Keratinocyte (primary cell): ENCODE measurements around the gene ATF6. TPM values are rescaled to one million over a fixed set of nuclear protein-coding genes. Genes with fewer than 3 reads are reported as not detected.

Experiments used
- DNase-seq: peaks from one replicate; pipeline ENCODE4 v3.0.0-alpha.2; 2011; ENCODE audit warnings: low read depth, missing footprints, low spot score
- FAIRE-seq: peaks from 2 replicates; lab custom pipeline; 2011; peaks lifted over from hg19 to GRCh38; lab: Jason Lieb, UNC
- H2AFZ ChIP-seq: 2 replicates; pipeline ENCODE4 v1.6.0; 2012; ENCODE audit warnings: low read length, control low read depth, inconsistent platforms; ENCODE audit not compliant: control insufficient read depth
- H3K27ac ChIP-seq: 2 replicates; pipeline ENCODE4 v1.5.1; 2011; ENCODE audit warnings: low read length; ENCODE audit not compliant: control insufficient read depth, insufficient read depth
- H3K27me3 ChIP-seq: 3 replicates; pipeline ENCODE4 v1.6.0; 2011; ENCODE audit warnings: low read length; ENCODE audit not compliant: control insufficient read depth, insufficient read depth; ENCODE audit errors: extremely low read depth
- H3K36me3 ChIP-seq, 2 experiments: 2 replicates in 1 of 2; 3 replicates in 1 of 2; pipeline ENCODE4 v1.5.1; 2011; ENCODE audit warnings: low read length in 2 of 2, mild to moderate bottlenecking in 1 of 2; ENCODE audit not compliant: control insufficient read depth in 2 of 2, insufficient read depth in 2 of 2; ENCODE audit errors: extremely low read depth in 1 of 2
- H3K4me1 ChIP-seq: 3 replicates; pipeline ENCODE4 v1.5.1; 2011; ENCODE audit warnings: low read length; ENCODE audit not compliant: control insufficient read depth, insufficient read depth; ENCODE audit errors: extremely low read depth
- H3K4me2 ChIP-seq: 3 replicates; pipeline ENCODE4 v1.6.0; 2011; ENCODE audit warnings: low read depth, low read length; ENCODE audit not compliant: control insufficient read depth, insufficient read depth; ENCODE audit errors: extremely low read depth
- H3K4me3 ChIP-seq, 3 experiments: fragments of 200-600 bp in 1 of 3; sonication (generic) in 1 of 3; 2 replicates in 2 of 3; 3 replicates in 1 of 3; pipeline ENCODE4 v1.5.1; 2011 to 2016; ENCODE audit warnings: low read length in 3 of 3, mild to moderate bottlenecking in 3 of 3, control low read depth in 2 of 3, inconsistent platforms in 1 of 3, low read depth in 1 of 3, mixed read lengths in 1 of 3, mixed run types in 1 of 3, moderate library complexity in 1 of 3; ENCODE audit not compliant: control insufficient read depth in 2 of 3, insufficient read depth in 2 of 3; ENCODE audit errors: extremely low read depth in 1 of 3
- H3K79me2 ChIP-seq: 2 replicates; pipeline ENCODE4 v1.6.0; 2012; ENCODE audit warnings: low read length; ENCODE audit not compliant: control insufficient read depth, insufficient read depth
- H3K9ac ChIP-seq: 3 replicates; pipeline ENCODE4 v1.6.0; 2011; ENCODE audit warnings: low read length; ENCODE audit not compliant: control insufficient read depth, insufficient read depth; ENCODE audit errors: extremely low read depth
- H3K9me1 ChIP-seq: 3 replicates; pipeline ENCODE4 v1.6.0; 2011; ENCODE audit warnings: low read length; ENCODE audit not compliant: control insufficient read depth, insufficient read depth; ENCODE audit errors: extremely low read depth
- H3K9me3 ChIP-seq: 2 replicates; pipeline ENCODE4 v1.5.1; 2012; ENCODE audit warnings: low read depth, low read length; ENCODE audit not compliant: control insufficient read depth
- H4K20me1 ChIP-seq: 3 replicates; pipeline ENCODE4 v1.6.0; 2011; ENCODE audit warnings: low read length; ENCODE audit not compliant: control insufficient read depth, insufficient read depth; ENCODE audit errors: extremely low read depth
- EZH2 ChIP-seq: IDR thresholded peaks from one replicate; pipeline ENCODE4 v1.6.1; 2012; ENCODE audit warnings: inconsistent platforms, mild to moderate bottlenecking, low read length, moderate library complexity
- dilution Hi-C: fragments of 300-500 bp; cut with MboI; formaldehyde crosslinking; loops from one replicate; pipeline ENCODE4 v1.7.0; 2020; ENCODE audit warnings: low sequenced_read_pairs; ENCODE audit not compliant: extremely low pct_ligation_motif_present
- polyA plus RNA-seq, 5 experiments: library from polyadenylated mRNA; depleted of rRNA in 3 of 5; stranded (reverse) in 3 of 5; stranded (forward) in 1 of 5; unstranded in 1 of 5; fragments of >200 nt; gene quantifications; 1 replicate in 1 of 5; 2 replicates in 3 of 5; 3 replicates in 1 of 5; pipeline versions ENCODE4 v1.2.1 to v1.2.3, GENCODE V29; 2011 to 2012; ENCODE audit warnings: missing spikeins in 2 of 5, low read depth in 1 of 5, low replicate concordance in 1 of 5
- TF ChIP-seq, protein P1 (sequence below), 3 experiments: IDR thresholded peaks in 1 of 3; conservative IDR thresholded peaks in 1 of 3; optimal IDR thresholded peaks in 1 of 3; 2 replicates in 2 of 3; 3 replicates in 1 of 3; pipeline versions ENCODE3 to v1.5.1; 2011; ENCODE audit warnings: low read length in 3 of 3, mild to moderate bottlenecking in 3 of 3, moderate library complexity in 2 of 3, control low read depth in 1 of 3, inconsistent platforms in 1 of 3; ENCODE audit not compliant: insufficient read depth in 2 of 3; ENCODE audit errors: extremely low read depth in 1 of 3

Gene ATF6
- polyA plus RNA-seq, 1 donor (not counting 4 experiments of a cell fraction or from before 2014, with no cell fraction given), result 19.7 TPM

DNA sequence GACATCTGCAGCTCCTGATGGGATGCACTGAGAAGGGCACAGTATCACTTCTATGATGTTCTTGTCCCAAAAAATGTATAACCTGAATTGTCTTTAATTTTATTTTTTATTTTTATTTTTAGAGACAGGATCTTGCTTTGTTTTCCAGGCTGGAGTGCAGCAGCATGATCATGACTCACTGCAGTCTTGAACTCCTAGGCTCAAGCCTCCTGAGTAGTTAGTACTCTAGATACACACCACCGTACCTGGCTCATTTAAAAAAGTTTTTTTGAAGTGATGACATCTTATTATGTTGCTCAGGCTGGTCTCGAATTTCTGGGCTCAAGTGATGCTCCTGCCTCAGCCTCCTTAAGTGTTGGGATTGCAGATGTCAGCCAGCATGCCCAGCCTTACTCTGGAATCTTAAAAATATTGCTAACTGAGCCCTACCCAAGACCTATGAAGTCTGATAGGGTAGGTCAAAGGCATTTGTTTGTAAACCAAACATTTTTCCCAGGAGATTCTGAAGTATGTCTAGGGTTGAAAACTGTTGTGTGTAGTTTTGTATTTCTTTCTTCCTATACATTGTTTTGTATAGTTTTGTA is 68.9 kb downstream of the ATF6 start:
- TF ChIP-seq, protein P1, sequence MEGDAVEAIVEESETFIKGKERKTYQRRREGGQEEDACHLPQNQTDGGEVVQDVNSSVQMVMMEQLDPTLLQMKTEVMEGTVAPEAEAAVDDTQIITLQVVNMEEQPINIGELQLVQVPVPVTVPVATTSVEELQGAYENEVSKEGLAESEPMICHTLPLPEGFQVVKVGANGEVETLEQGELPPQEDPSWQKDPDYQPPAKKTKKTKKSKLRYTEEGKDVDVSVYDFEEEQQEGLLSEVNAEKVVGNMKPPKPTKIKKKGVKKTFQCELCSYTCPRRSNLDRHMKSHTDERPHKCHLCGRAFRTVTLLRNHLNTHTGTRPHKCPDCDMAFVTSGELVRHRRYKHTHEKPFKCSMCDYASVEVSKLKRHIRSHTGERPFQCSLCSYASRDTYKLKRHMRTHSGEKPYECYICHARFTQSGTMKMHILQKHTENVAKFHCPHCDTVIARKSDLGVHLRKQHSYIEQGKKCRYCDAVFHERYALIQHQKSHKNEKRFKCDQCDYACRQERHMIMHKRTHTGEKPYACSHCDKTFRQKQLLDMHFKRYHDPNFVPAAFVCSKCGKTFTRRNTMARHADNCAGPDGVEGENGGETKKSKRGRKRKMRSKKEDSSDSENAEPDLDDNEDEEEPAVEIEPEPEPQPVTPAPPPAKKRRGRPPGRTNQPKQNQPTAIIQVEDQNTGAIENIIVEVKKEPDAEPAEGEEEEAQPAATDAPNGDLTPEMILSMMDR (optimal IDR thresholded peaks at IDR 0.05 in 1 of 3, IDR thresholded peaks at IDR 0.05 in 1 of 3, conservative IDR thresholded peaks at IDR 0.05 in 1 of 3; ENCODE audit: extremely low read depth in 1 of 3, insufficient read depth in 2 of 3, low read length in 3 of 3), result no peak
- no peak for TF ChIP-seq EZH2
- H3K9ac ChIP-seq, result no peak overlapping the region
- no peak overlapping the region for H2AFZ ChIP-seq
- no peaks in the 10 kb centered on the region for H3K9me1 ChIP-seq
- dilution Hi-C loops, result no loop called here
- no peak overlapping the region for H3K4me3 ChIP-seq
- no peaks in the 10 kb centered on the region for H3K4me1 ChIP-seq
- H3K4me2 ChIP-seq, result no peak overlapping the region
- DNase-seq (no peak), FAIRE-seq (no peak)
- no peaks in the 10 kb centered on the region for H3K36me3 ChIP-seq
- no peaks in the 10 kb centered on the region for H3K79me2 ChIP-seq
- H3K27me3 ChIP-seq, result no peaks in the 10 kb centered on the region
- no peak overlapping the region for H3K27ac ChIP-seq
- no peaks in the 10 kb centered on the region for H4K20me1 ChIP-seq
- H3K9me3 ChIP-seq, result no peaks in the 10 kb centered on the region

DNA sequence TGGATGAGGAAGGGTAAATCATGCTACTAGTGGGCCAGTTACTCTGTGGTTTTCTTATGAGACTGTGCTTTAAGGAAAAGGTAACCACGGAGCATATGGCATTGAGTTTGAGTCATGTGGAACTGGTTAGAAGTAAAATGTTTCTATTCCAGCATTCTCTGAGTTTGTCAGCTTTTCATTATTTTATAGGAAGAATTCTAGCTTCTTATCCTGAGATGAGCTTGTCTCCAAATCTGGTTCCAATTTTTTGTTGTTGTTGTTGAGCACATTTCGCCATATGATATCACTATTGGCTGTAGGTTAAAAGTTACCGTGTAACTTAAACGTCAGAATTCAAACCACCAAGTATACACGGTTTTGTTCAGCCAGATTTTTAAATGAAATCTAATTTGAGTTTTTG is 69.9 kb downstream of the ATF6 start:
- TF ChIP-seq, protein P1 (optimal IDR thresholded peaks at IDR 0.05 in 1 of 3, IDR thresholded peaks at IDR 0.05 in 1 of 3, conservative IDR thresholded peaks at IDR 0.05 in 1 of 3; ENCODE audit: extremely low read depth in 1 of 3, insufficient read depth in 2 of 3, low read length in 3 of 3), result no peak
- no peak for TF ChIP-seq EZH2
- Histone ChIP-seq H3K27me3 (no peaks in the 10 kb centered on the region), H4K20me1 (no peaks in the 10 kb centered on the region), H3K27ac (no peak overlapping the region), H3K9me3 (no peaks in the 10 kb centered on the region), H3K4me3 (no peak overlapping the region), H3K36me3 (no peaks in the 10 kb centered on the region), H3K9ac (no peak overlapping the region), H3K9me1 (no peaks in the 10 kb centered on the region), H3K4me2 (no peak overlapping the region), H2AFZ (no peak overlapping the region), H3K4me1 (no peaks in the 10 kb centered on the region), H3K79me2 (no peaks in the 10 kb centered on the region)
- DNase-seq, result no peak
- FAIRE-seq, result no peak
- dilution Hi-C loops, result no loop called here
